Tibial nerve (tissue), 4 donors: ENCODE results near the gene KIF15.

Experiments used
- EP300 ChIP-seq, 2 donors: sonication (generic); formaldehyde crosslinking; IDR thresholded peaks; one replicate each; pipeline ENCODE4 v1.6.1; 2017; ENCODE audit warnings: antibody characterized with exemption in 2 of 2, mild to moderate bottlenecking in 1 of 2
- POLR2A ChIP-seq, 2 donors: fragments of 450-650 bp; IDR thresholded peaks; one replicate each; pipeline ENCODE4 v1.6.1; 2017; ENCODE audit warnings: antibody characterized with exemption in 2 of 2, mild to moderate bottlenecking in 2 of 2, moderate library complexity in 2 of 2
- TF ChIP-seq, protein P1 (sequence below), 5 experiments: fragments of 200-600 bp in 3 of 5; fragments of 450-650 bp in 2 of 5; sonication (generic) in 3 of 5; IDR thresholded peaks; one replicate each; pipeline ENCODE4 v1.5.1; 2016 to 2019; ENCODE audit warnings: antibody characterized with exemption in 5 of 5, mild to moderate bottlenecking in 3 of 5, moderate library complexity in 2 of 5

DNA sequence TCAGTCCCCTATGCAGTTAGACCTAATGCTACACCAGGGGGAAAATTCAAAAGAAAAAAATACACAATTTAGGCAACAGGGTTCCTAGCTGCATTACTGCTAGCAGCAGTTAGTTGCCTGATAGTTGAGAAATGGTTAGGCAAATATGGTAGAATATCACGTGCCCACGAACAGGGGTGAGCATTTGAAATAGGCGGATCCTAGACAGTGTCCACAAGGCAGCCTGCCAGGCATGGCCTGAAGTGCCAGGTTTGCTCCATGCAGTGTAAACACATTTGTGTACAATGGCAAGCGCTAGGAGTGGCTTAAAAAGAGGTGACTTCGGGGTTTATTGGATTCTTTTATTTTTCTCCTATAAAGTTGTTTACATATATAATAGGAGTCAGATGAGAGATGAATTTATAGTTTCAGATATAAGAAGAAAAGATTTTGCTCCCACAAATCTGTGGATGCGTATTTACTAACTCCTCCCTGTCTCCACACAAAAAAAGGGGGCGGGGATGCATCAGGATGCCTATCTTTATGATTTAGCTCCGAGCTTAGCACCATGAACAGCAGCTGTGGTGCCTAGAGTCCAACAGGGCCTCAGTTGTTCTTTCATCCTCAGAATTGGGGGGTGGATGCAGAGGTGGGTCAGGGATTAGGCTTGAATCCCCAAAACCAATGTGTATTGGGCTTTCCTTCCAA is 108.9 kb downstream of the KIF15 start:
- TF ChIP-seq, protein P1, sequence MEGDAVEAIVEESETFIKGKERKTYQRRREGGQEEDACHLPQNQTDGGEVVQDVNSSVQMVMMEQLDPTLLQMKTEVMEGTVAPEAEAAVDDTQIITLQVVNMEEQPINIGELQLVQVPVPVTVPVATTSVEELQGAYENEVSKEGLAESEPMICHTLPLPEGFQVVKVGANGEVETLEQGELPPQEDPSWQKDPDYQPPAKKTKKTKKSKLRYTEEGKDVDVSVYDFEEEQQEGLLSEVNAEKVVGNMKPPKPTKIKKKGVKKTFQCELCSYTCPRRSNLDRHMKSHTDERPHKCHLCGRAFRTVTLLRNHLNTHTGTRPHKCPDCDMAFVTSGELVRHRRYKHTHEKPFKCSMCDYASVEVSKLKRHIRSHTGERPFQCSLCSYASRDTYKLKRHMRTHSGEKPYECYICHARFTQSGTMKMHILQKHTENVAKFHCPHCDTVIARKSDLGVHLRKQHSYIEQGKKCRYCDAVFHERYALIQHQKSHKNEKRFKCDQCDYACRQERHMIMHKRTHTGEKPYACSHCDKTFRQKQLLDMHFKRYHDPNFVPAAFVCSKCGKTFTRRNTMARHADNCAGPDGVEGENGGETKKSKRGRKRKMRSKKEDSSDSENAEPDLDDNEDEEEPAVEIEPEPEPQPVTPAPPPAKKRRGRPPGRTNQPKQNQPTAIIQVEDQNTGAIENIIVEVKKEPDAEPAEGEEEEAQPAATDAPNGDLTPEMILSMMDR (IDR thresholded peaks at IDR 0.05) = no peak
- TF ChIP-seq EP300 (IDR thresholded peaks at IDR 0.05) (no peak), POLR2A (IDR thresholded peaks at IDR 0.05) (no peak)
